ENCODE measurements around the gene PTPN22.

PTPN22 gene

GRCh38 chr1:113871597-113872113, at the start of gene PTPN22:
Gene PTPN22 (minus strand): TSS chr1:113871712.
- peak; percentile 86 for DNase-seq

GRCh38 chr1:113918243-113918642, 46.7 kb upstream of the PTPN22 start:
- no peak for DNase-seq

- DNase-seq, result no peak
Measured at GRCh38 chr1:113917400-113918082, 46.0 kb upstream of the PTPN22 start.

DNA sequence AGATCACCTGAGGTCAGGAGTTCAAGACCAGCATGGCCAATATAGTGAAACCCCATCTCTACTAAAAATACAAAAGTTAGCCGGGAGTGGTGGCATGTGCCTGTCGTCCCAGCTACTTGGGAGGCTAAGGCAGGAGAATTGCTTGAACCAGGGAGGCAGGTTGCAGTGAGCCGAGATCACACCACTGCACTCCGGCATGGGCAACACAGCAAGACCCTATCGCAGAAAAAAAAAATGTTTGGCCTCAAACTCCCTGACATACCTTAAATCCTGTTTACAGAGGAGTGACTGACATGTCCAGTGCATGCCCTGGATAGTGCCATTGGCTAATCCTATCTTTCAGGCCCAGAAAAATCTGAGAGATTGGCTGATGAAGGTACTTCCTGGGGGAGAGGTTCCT, 45.5 kb upstream of the PTPN22 start:
- DNase-seq, result no peak

- no peak for DNase-seq
Measured at GRCh38 chr1:113913887-113914664, 42.6 kb upstream of the PTPN22 start.

DNA sequence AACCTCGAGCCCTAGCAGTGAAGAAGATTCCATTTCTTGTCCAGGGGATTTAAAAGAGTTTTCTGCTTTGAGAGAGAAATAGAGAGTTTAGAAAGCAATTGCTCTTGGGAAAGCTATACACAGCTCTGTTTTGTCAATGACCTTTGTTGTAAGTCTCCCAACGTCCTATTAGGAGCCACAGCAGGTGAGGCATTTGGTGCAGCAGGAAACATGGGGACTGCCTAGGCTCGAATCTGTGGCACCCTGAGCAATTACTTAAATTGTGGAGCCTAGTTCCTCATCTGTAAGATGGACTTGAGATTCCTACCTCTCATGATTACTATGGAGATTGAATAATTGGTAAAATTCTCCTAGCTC, 41.8 kb upstream of the PTPN22 start:
- DNase-seq, result no peak

GRCh38 chr1:113912594-113913311, 41.2 kb upstream of the PTPN22 start:
- DNase-seq, result no peak

- DNase-seq, result peak; percentile 31
Measured at GRCh38 chr1:113905435-113905861, 33.9 kb upstream of the PTPN22 start.

- peak; percentile 98 for DNase-seq
Measured at GRCh38 chr1:113904674-113905434, 33.3 kb upstream of the PTPN22 start, which contains the start of the genes AP4B1 and DCLRE1B. Gene AP4B1 (minus strand): TSS chr1:113904799. CDS start chr1:113904717, 82 bp downstream. Gene DCLRE1B (plus strand): TSS chr1:113905326. CDS start chr1:113905587, 261 bp downstream.

- no peak for DNase-seq
Measured at GRCh38 chr1:113904293-113904673, 32.8 kb upstream of the PTPN22 start.

GRCh38 chr1:113903501-113904292, 32.2 kb upstream of the PTPN22 start:
- peak; percentile 23 for DNase-seq

GRCh38 chr1:113901191-113901590, 29.7 kb upstream of the PTPN22 start:
- no peak for DNase-seq

- DNase-seq, result no peak
Measured at GRCh38 chr1:113899111-113899510, 27.6 kb upstream of the PTPN22 start.

- DNase-seq, result no peak
Measured at GRCh38 chr1:113898241-113898814, 26.8 kb upstream of the PTPN22 start.

GRCh38 chr1:113895961-113896360, 24.4 kb upstream of the PTPN22 start:
- DNase-seq, result no peak

GRCh38 chr1:113895098-113895497, 23.6 kb upstream of the PTPN22 start:
- no peak for DNase-seq

DNA sequence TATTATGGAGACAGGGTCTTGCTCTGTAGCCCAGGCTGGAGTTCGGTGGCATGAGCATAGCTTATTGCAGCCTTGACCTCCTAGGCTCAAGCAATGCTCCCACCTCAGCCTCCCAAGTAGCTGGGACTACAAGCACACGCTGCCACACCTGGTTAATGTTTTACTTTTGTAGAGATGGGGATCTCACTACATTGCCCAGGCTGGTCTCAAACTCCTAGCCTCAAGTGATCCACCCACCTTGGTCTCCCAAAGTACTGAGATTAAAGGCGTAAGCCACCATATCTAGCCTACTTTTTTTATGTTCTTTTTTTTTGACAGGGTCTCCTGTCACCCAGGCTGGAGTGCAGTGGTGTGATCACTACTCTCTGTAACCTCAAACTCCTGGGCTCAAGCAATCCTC, 21.8 kb upstream of the PTPN22 start:
- no peak for DNase-seq

DNA sequence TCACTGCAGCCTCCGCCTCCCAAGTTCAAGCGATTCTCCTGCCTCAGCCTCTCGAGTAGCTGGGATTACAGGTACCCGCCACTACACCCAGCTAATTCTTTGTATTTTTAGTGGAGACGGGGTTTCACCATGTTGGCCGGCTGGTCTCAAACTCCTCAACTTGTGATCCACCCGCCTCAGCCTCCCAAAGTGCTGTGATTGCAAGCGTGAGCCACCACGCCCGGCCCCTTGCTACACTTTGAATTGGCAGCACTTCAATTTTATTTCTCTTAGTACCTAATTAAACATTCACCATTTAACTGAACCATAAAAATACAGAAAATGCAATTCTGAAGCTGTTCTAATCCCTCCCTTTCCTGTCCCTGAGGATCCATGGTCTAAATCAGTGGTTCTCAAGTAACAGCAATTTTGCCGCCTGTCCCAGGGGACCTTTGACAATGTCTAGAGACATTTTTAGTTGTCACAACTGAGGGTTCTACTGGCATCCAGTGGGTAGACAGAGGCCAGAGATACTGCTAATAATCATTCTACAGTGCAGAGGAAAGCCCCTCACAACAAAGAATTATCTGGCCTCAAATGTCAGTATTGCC, 20.2 kb upstream of the PTPN22 start:
- DNase-seq, result no peak

- DNase-seq, result no peak
Measured at GRCh38 chr1:113890816-113891215, 19.3 kb upstream of the PTPN22 start.

DNA sequence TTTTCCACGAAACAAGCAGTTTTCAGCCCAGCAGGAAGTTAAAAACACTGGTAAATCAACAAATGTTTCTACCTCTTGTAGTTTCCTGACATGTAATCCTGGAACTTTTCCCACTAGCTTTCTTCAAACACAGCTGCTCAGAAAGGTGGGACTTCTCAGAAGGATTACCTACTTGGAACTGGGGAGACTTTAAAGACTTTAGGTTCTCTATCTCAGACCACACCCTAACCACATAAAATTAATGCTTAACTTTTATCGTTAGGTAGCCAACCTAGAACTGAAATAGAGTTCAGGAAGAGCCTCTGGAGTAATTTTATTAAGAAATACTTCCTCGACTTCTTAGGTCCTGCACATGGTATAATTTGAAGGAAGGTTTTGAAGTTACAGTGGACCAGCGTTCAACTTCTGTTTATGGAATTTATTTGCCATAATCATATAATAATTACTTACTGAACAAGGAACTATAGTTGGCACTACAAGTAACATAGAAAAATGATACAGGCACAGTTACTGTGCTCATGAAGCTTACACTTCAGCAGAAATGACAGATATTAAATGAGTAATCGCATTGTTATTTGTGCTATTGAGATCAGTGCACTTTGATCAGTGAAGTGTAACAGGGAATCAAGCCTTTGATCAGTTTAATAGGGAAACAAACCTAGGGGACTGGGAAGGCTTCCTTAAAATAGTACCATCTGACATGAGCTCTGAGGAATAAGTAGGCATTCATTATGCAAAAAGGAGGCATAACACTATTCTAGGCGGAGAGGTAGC, 16.1 kb upstream of the PTPN22 start, which contains the start of gene BCL2L15:
Gene BCL2L15 (minus strand): TSS at position 180 of the 774 bp plus-strand sequence. CDS start 206 bp downstream, outside the sequence.
- no peak for DNase-seq
